ENCODE results near the gene ZNF283. TPM values are rescaled to one million over a fixed set of nuclear protein-coding genes. Genes with fewer than 3 reads are reported as not detected.

The ZNF283 gene
- polyA plus RNA-seq, 3 donors = 0.80 to 2.5 (median 2.0) TPM

- no peak for TF ChIP-seq CTCF (IDR thresholded peaks at IDR 0.05)
- H3K9me3 ChIP-seq (replicated peaks in 1 of 2; ENCODE audit: control insufficient read depth in 1 of 2, insufficient read depth in 1 of 2, low read length in 2 of 2) = no peaks in the 10 kb centered on the region
- H3K27ac Mint-ChIP-seq = no peak overlapping the region
- peaks cover 0 to 9% (median 2%) of the 10 kb centered on the region in 7 donors for H3K9me3 Mint-ChIP-seq
- no peak overlapping the region for H3K4me3 Mint-ChIP-seq
- H4K20me1 ChIP-seq (ENCODE audit: insufficient read depth, low read length) = no peaks in the 10 kb centered on the region
- peaks cover 12 to 24% (median 15%) of the 10 kb centered on the region in 3 donors for H3K27me3 Mint-ChIP-seq (ENCODE audit: low read depth in 3 of 3)
- no peak overlapping the region for H3K9ac ChIP-seq (ENCODE audit: insufficient read depth, low read length, poor library complexity, severe bottlenecking)
- H2AFZ ChIP-seq (ENCODE audit: insufficient read depth, low read depth, low read length, poor library complexity, severe bottlenecking) = no peak overlapping the region
- no peaks in the 10 kb centered on the region for H3K4me1 ChIP-seq (ENCODE audit: control insufficient read depth in 1 of 2, insufficient read depth in 2 of 2, low read length in 2 of 2)
- no peak overlapping the region for H3K27ac ChIP-seq (ENCODE audit: low read depth in 1 of 2, low read length in 2 of 2)
- DNase-seq = no peak
- no peak overlapping the region for H3K4me2 ChIP-seq (replicated peaks; ENCODE audit: extremely low read depth, low read length, poor library complexity, severe bottlenecking)
- peaks cover 2% of the 10 kb centered on the region for H3K4me1 Mint-ChIP-seq
- no CpG with 5 or more reads among the region's 5 CpGs for WGBS (ENCODE audit: insufficient coverage)
- H3K79me2 ChIP-seq (ENCODE audit: insufficient read depth, low read length) = no peaks in the 10 kb centered on the region
- H3K27me3 ChIP-seq (ENCODE audit: control insufficient read depth in 2 of 2, insufficient read depth in 2 of 2, low read length in 2 of 2) = no peaks in the 10 kb centered on the region
- H3K36me3 ChIP-seq (replicated peaks in 1 of 2; ENCODE audit: control insufficient read depth in 1 of 2, insufficient read depth in 2 of 2, low read length in 2 of 2) = no peaks in the 10 kb centered on the region
- no peaks in the 10 kb centered on the region for H3K36me3 Mint-ChIP-seq
- H3K4me3 ChIP-seq (replicated peaks in 1 of 3; ENCODE audit: low read depth in 2 of 3, low read length in 3 of 3) = no peak overlapping the region
- intact Hi-C loops (cut with micrococcal nuclease) = loop anchor here in 1 of 2 donors (10.0 kb wide), 1 partner anchor 352 kb away; no protein-coding TSS in a partner anchor
Measured at GRCh38 chr19:43806848-43807247, 20.3 kb upstream of the ZNF283 start.

GRCh38 chr19:43807651-43808050 is 19.5 kb upstream of the ZNF283 start:
- peaks cover 12 to 20% (median 20%) of the 10 kb centered on the region in 3 donors for H3K27me3 Mint-ChIP-seq (ENCODE audit: low read depth in 3 of 3)
- no peak for TF ChIP-seq CTCF (IDR thresholded peaks at IDR 0.05)
- intact Hi-C loops (cut with micrococcal nuclease) = loop anchor here in 1 of 2 donors (10.0 kb wide), 1 partner anchor 353 kb away; no protein-coding TSS in a partner anchor

More at GRCh38 chr19:43807651-43808050, 19.5 kb upstream of the ZNF283 start:
- no peak overlapping the region for H3K4me2 ChIP-seq (replicated peaks; ENCODE audit: extremely low read depth, low read length, poor library complexity, severe bottlenecking)
- no peak overlapping the region for H2AFZ ChIP-seq (ENCODE audit: insufficient read depth, low read depth, low read length, poor library complexity, severe bottlenecking)
- H3K27ac ChIP-seq (ENCODE audit: low read depth in 1 of 2, low read length in 2 of 2) = no peak overlapping the region
- H3K4me3 Mint-ChIP-seq = no peak overlapping the region
- H3K9me3 Mint-ChIP-seq = peaks cover 0 to 9% (median 2%) of the 10 kb centered on the region in 7 donors
- no peaks in the 10 kb centered on the region for H4K20me1 ChIP-seq (ENCODE audit: insufficient read depth, low read length)
- no peaks in the 10 kb centered on the region for H3K9me3 ChIP-seq (replicated peaks in 1 of 2; ENCODE audit: control insufficient read depth in 1 of 2, insufficient read depth in 1 of 2, low read length in 2 of 2)
- no peaks in the 10 kb centered on the region for H3K27me3 ChIP-seq (ENCODE audit: control insufficient read depth in 2 of 2, insufficient read depth in 2 of 2, low read length in 2 of 2)
- no peak overlapping the region for H3K4me3 ChIP-seq (replicated peaks in 1 of 3; ENCODE audit: low read depth in 2 of 3, low read length in 3 of 3)
- H3K4me1 ChIP-seq (ENCODE audit: control insufficient read depth in 1 of 2, insufficient read depth in 2 of 2, low read length in 2 of 2) = no peaks in the 10 kb centered on the region
- no peaks in the 10 kb centered on the region for H3K36me3 Mint-ChIP-seq
- no peaks in the 10 kb centered on the region for H3K36me3 ChIP-seq (replicated peaks in 1 of 2; ENCODE audit: control insufficient read depth in 1 of 2, insufficient read depth in 2 of 2, low read length in 2 of 2)
- H3K4me1 Mint-ChIP-seq = peaks cover 2% of the 10 kb centered on the region
- DNase-seq = no peak
- H3K79me2 ChIP-seq (ENCODE audit: insufficient read depth, low read length) = no peaks in the 10 kb centered on the region
- no peak overlapping the region for H3K9ac ChIP-seq (ENCODE audit: insufficient read depth, low read length, poor library complexity, severe bottlenecking)
- no peak overlapping the region for H3K27ac Mint-ChIP-seq
